Activated CD8-positive, alpha-beta memory T cell treated with anti-CD3 and anti-CD28 coated beads, Interleukin-2, amount 50 U/mL, for 1 hour (primary cell): Measurements from ENCODE around the gene ZNF439.
"Not testable (repeated sequence)": the region's sequence is repeated elsewhere in the genome, so short reads cannot be mapped to it uniquely, and the experiment has no call there.

Experiments
- DNase-seq: peaks from one replicate; pipeline ENCODE4 v3.0.0-alpha.2; 2020; ENCODE audit errors: extremely low read depth

Gene ZNF439

DNA sequence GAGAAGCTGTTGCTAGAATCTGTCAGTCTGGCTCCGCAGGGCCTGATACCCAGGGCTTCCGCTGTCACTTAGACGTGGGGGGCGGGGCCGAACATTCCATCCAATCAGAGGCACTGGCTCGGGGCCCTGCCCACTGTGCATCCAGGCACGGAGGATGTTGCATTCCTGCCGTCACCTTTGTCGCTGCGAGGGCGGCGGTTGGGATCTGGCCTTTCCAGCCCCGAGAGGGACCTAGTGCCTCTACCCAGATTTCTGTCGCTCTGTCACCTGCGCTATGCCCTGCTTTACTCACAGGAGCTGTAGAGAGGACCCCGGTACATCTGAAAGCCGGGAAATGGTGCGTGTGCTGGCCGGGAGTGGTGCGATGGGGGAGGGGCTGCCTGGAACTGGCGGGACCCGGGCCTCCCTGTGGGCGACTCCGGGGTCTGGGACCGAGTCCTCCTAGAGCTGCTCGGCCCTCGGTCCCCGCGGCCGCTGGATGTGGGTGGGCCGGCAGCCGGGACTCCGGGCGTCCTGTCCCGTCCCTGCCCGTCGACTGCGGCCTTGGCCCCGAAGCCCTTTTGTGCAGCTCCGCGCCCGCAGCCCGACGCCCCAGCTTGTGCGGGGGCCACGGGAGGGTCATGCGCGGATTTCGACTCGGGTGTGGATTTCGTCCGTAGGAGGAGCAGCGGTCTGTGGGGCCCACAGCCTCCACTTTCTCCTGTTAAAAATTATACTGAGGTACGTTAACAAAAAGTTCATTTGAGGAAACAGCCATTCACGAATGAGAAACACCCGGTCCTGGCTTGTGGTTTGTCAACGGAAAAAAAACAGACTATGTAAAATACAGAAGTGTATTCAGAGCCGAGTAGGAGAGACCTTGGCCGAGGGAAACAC is at the start of gene ZNF439:
ZNF439 (plus strand) TSS at position 133 of the 876 bp plus-strand sequence; CDS start at position 275, 142 bp downstream.
- peak; percentile 56 for DNase-seq

DNA sequence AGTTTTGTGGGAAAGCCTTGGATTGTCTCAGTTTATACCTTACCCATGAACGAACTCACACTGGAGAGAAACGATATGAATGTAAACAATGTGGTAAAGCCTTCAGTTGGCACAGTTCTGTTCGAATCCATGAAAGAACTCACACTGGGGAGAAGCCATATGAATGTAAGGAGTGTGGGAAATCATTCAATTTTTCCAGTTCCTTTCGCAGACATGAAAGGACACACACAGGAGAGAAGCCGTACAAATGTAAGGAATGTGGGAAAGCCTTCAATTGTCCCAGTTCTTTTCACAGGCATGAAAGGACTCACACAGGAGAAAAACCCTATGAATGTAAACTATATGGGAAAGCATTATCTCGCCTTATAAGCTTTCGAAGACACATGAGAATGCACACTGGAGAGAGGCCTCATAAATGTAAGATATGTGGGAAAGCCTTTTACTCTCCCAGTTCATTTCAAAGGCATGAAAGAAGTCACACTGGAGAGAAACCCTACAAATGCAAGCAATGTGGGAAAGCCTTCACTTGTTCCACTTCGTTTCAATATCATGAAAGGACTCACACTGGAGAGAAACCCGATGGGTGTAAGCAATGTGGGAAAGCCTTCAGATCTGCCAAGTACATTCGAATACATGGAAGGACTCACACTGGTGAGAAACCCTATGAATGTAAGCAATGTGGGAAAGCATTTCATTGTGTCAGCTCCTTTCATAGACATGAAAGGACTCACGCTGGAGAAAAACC is 42.0 kb upstream of the ZNF439 start:
- no peak for DNase-seq

DNA sequence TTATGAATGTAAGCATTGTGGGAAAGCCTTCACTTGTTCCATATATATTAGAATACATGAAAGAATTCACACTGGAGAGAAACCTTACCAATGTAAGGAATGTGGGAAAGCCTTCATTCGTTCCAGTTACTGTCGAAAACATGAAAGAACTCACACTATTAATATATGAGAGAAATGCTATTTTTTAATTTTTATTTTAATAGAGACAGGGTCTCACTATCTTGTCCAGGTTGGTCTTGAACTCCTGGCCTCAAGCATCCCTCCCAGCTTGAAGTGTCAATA is 41.5 kb upstream of the ZNF439 start:
- DNase-seq, result no peak

DNA sequence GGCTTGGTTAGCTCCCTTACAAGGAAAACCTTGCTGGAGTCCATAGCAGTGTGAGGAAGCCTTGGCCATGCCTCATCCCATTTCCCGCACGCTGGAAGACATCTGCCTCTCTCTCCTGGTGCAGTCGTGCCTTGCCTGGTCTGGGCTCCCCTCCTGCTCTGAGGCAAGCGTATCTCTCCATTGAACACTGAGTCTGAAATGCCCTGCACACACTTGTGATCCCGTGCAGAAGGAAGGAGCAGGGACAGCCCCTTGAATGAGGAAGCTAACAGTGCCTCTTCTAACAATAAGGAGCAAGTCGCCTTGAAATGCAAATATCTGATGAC is 34.9 kb upstream of the ZNF439 start:
- no peak for DNase-seq

DNA sequence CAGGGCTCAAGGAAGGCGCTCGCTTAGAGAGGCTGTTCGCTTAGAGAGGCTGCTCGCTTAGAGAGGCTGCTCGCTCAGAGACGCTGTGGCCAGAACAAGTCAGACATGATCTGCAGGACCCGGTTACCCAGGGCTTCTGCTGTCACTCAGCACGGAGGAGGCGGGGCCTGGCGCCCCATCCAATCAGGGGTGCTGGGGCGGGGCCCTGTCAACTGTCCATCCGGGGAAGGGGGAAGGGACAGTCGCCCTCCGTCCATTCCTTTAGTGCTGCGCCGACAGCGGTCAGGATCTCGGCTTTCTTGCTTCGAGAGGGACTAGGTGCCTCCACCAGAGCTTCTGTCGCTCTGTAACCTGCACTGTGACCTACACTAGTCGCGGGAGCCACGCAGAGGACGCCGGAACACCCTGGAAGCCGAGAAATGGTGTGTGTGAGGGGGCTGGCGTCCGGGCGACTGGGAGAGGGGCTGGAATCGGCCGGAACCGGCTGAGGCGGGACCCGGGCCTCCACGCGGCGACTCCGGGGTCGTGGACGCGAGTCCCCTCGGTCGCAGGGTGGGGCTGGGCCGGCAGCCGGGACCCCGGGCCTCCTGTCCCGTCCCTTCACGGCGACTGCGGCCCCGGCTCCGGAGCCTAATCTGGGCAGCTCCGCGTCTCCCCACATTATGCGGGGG is 34.4 kb upstream of the ZNF439 start, which contains the start of gene ZNF440:
ZNF440 (plus strand) TSS at position 245 of the 671 bp plus-strand sequence; CDS start at position 420, 175 bp downstream.
- peak; percentile 29 for DNase-seq

DNA sequence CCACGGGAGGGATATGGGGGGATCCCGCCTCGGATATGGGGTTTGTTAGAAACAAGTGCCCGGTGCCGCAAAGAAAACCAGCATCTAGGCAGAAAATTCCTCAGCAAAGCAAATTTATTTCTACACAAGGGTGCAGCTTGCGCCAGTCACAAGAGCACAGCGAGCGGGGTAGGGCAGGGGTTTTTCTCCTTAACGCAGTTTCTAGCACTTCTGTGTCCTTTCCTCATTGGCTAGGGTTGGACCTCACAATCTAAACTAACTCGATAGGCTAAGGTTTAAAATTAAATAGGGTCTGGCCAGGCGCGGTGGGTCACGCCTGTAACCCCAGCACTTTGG is 33.9 kb upstream of the ZNF439 start:
- no peak for DNase-seq

DNA sequence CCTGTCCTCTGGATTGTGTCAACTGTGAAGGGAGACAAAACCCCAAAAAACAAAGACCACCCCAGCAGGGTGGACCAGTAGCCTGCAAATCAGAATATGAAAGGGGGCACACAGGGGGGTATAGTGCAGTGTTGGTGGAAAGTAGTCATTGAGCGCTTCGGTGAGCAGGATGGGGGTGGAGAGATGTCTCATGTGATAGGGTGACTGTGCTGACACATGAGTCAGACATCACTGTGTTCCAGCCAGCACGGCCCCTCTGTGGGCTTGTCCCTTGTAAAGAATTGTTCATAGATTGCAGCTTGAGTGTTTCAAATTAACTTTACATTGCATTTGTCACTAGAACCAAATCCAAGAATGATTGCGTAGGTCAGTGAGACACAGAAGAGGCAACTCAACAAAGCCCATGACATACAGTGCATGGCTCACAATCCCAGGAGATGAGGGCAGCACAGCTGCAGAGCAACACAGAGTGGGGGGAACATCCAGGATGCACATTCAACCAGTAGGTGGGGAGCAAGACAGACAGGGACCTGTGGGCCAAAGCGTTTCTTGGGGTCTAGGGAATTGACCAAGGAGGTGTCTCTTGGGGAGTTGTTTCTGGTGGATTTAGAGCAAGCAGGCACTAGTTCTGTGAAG is 26.9 kb upstream of the ZNF439 start:
- DNase-seq, result no peak

DNA sequence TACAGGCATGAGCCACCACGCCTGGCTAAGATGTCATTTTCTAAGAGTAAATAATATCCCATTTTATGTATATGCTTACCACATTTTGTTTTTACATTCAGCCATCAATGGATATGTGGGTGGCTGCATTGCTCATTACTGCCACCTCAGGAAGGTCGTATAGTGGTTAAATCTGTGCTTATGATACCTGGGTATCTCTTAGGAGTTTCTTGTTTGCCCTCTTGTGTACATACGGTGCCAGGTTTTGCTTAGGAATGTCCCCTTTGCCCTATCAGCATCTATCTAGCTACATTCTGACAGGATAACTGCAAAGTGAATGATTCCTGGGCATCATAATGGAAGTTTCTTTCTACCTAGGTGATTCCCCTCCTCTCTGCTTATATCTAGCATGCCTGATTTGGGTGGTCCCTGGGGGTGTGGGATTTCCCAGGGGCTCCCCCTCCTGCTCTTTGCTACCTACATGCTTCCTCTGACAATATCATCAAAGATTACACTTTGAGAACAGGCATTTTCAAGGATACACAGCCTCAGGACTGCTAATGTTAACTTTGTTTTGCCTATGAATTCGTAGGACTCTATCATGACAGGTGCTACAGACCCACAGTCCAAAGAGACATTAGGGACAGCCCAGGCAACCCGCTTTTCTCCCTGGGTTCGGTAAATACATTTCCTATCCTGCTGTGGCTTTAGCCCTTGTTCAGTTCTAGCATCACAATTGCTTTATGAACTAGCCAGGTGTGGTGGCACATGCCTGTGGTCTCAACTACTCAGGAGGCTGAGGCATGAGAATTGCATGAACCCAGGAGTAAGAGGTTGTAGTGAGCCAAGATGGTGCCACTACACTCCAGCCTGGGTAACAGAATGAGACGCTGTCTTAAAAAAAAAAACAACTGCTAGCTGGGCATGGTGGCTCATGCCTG is 19.3 kb upstream of the ZNF439 start:
- not testable (repeated sequence) for DNase-seq

DNA sequence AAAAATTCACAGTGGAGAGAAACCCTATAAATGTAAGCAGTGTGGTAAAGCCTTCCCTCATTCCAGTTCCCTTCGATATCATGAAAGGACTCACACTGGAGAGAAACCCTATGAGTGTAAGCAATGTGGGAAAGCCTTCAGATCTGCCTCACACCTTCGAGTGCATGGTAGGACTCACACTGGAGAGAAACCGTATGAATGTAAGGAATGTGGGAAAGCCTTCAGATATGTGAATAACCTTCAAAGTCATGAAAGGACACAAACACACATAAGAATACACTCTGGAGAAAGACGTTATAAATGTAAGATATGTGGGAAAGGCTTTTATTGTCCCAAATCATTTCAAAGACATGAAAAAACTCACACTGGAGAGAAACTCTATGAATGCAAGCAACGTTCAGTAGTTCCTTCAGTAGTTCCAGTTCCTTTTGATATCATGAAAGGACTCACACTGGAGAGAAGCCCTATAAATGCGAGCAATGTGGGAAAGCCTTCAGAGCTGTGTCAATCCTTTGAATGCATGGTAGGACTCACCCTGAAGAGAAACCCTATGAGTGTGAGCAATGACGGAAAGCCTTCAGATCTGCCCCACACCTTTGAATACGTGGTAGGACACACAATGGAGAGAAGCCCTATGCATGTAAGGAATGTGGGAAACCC is 16.1 kb upstream of the ZNF439 start:
- DNase-seq, result no peak

DNA sequence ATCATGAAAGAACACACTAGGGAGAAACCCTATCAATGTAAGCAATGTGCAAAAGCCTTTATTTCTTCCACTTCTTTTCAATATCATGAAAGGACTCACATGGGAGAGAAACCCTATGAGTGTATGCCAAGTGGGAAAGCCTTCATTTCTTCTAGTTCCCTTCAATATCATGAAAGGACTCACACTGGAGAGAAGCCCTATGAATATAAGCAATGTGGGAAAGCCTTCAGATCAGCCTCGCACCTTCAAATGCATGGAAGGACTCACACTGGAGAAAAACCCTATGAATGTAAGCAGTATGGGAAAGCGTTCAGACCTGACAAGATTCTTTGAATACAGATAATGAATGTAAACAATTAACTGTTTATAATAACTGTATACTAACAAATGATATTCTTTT is 15.0 kb upstream of the ZNF439 start:
- no peak for DNase-seq

DNA sequence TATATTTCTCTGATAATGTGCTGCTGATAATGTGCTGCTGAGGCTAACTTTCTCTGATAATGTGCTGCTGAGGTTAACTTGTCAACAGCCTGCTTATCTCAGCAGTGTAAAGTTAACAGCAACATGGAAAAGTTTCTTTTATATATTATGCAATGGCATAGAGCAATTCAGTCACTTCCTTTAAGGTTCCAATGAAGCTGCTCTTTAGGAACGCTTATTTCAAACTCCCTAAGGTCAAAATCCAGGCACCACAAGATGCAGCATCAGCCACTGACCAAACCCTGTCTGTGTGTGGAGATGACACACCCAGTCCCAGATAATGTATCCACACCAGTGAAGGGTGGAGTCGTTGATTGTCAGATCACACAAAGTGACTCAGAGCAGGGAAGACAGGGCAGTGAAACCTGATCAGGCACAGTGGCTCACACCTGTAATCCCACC is 12.9 kb upstream of the ZNF439 start:
- not testable (repeated sequence) for DNase-seq

DNA sequence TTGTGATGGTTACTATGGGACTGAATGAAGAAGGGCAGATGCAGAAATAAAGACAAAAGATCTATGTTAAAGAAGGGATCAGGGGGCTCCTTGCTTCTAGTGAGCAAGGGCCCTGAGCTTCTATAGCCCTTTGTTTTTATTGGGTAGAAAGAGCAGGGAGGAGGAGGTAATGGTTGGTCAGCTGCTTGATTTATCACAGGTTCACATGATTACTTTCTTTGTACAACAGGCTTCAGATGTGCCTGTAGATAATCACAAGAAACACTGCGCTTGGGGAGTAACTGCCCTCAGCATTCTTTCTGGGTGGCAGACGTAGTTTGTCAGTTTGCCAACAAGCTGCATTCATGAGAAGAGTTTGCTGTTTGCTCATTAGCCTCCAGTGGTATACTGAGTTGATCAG is 4.8 kb upstream of the ZNF439 start:
- DNase-seq, result no peak

DNA sequence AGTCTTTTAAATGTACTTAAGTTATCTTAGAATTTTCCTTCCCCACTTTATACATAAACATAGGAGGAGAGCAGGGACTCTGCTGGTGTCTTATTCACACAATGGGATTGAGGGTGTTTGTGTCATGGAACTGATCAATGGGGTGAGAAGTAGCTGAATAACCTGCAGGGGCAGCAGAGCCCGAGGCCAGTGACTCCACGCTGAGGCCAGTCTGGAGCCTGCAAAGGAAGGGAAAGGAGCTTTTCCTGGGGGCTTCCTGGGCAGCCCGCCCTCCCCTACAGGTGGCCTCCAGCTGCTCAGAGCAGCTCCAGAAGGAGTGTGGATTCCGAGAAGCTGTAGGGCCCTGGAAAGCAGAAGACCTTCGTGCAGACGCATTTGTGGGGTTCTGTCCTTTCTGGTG is 911 bp upstream of the ZNF439 start:
- DNase-seq, result not testable (repeated sequence)

DNA sequence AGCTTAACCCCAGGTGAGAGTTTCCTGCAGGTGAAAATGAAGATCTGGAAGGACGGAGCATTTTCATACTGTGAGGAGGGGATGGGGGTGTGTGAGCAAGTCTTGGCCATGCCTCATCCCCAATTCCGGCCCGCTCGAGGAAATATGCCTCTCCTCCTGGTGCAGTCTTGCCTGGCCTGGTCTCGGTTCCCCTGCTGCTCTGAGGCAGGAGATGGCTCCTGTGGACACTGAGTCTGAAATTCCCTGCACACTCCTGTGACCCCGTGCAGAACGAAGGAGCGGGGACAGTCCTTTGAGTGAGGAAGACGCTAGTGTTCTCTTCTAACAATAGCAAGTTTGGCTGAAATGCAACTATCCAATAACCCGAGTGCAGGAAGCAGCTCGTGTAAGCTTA is 329 bp upstream of the ZNF439 start:
- DNase-seq, result no peak

DNA sequence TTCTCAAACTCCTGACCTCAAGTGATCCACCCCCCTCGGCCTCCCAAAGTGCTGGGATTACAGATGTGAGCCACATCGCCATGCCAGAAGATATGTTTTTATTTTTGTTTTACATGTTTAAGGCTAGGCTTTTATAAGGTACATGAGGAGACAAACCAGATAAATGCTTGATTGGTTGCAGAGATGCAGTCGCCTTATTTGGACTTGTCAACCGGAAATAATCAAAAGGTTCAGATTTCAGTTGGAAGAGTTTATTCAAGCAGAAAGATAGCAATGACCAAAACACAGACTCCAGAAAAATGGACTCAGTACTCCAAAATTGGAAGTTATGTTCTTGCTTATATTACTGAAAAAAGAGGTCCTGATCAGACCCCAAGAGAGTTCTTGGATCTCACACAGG is 1.8 kb downstream of the ZNF439 start:
- not testable (repeated sequence) for DNase-seq

DNA sequence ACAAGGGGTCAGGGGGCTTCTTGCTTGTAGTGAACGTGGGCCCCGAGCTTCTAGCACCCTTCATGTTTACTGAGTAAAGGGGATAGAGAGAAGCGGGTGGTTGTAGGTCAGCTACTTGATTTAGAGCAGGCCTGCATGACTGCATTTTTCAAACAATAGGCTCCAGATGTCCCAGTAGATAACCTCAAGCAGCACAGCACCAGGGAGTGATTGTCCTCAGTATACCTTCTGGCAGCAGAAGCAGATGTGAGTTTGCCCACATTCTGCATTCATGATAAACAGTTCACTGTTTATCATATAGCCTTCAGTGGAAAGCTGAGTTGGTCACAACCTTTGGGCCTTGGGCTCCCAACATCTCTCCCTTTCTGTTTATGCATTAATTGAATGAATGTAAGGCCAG is 4.8 kb downstream of the ZNF439 start:
- DNase-seq, result no peak

DNA sequence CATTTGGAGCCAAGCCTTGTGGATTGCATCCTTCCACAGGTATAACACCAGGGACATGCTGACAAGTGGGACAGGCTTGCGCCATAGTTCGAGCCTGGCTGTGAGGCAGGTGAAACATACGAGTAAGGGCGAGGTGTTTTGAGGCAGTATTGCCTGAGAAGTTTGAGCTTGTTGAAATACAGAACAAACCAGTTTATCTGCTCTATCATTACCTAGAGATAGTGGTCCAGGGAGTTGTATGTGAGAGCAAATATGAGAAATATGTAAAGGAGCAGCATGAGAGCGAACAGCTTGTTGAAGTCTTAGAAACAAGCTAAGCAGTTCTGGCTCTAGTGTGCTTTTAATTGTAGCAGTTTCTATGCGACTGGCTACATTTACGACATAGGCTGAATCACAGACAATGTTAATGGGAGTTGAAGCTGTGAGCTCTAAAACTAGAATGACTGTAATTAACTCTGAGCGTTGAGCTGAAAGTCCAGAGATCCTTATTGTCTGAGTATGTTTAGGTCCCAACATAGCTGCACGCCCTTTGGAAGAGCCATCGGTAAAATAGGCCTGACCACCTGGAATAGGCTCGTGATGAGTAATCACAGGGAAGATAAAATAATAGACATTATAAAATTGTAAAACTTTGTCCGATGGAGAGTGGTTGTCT is 8.2 kb downstream of the ZNF439 start:
- no peak for DNase-seq

DNA sequence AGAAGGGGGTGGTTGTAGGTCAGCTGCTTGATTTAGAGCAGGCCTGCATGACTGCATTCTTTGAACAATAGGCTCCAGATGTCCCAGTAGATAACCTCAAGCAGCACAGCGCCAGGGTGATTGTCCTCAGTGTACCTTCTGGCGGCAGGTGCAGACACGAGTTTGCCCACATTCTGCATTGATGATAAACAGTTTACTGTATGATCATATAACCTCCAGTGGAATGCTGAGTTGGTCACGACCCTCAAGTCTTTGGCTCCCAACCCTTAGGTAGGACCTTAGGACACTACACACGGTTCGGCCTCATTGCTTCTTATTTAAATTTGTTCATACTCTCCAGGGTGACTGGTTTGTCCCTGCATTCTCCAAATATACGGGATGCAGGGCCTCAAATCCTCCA is 12.2 kb downstream of the ZNF439 start:
- DNase-seq, result no peak

DNA sequence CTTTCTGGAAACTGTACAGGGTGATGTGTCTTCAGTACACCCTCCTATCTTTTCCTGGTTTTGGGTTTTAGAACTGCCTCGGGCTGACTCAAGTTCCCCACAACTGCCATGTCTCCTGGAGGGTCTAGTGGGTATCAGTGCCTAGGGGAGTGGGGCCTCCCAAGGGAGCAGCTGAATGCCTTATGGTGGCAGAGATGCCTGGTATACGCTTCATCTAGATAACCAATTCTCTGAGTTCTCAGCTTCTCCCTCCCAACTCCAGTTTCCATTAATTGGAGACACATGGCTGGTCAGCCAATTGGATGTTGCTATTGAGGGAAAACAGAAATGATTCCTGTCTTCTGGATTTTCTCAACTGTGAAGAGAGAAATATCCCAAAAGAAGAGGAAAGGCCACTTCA is 12.8 kb downstream of the ZNF439 start:
- DNase-seq, result no peak

DNA sequence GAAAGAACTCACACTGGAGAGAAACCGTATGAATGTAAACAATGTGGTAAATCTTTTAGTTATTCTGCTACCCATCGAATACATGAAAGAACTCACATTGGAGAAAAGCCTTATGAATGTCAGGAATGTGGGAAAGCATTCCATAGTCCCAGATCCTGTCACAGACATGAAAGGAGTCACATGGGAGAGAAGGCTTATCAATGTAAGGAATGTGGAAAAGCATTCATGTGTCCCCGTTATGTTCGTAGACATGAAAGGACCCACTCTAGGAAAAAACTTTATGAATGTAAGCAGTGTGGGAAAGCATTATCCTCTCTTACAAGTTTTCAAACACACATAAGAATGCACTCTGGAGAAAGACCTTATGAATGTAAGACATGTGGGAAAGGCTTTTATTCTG is 19.2 kb downstream of the ZNF439 start:
- not testable (repeated sequence) for DNase-seq
